ENCODE data around the gene SERPINE3.

- TF ChIP-seq EZH2phosphoT487 (IDR thresholded peaks at IDR 0.05; ENCODE audit: unreplicated experiment) (no peak), EZH2 (IDR thresholded peaks at IDR 0.05; ENCODE audit: low read depth, unreplicated experiment) (no peak), REST (IDR thresholded peaks at IDR 0.05; ENCODE audit: unreplicated experiment) (no peak), POLR2AphosphoS5 (IDR thresholded peaks at IDR 0.05; ENCODE audit: low read depth) (no peak), NANOG (IDR thresholded peaks at IDR 0.05; ENCODE audit: borderline replicate concordance) (no peak), ETS1 (IDR thresholded peaks at IDR 0.05) (no peak), JUNB (IDR thresholded peaks at IDR 0.05; ENCODE audit: unreplicated experiment) (no peak), CREB1 (CRISPR knock-in tag; IDR thresholded peaks at IDR 0.05; ENCODE audit: low read depth) (no peak)
- TF ChIP-seq, protein P1, sequence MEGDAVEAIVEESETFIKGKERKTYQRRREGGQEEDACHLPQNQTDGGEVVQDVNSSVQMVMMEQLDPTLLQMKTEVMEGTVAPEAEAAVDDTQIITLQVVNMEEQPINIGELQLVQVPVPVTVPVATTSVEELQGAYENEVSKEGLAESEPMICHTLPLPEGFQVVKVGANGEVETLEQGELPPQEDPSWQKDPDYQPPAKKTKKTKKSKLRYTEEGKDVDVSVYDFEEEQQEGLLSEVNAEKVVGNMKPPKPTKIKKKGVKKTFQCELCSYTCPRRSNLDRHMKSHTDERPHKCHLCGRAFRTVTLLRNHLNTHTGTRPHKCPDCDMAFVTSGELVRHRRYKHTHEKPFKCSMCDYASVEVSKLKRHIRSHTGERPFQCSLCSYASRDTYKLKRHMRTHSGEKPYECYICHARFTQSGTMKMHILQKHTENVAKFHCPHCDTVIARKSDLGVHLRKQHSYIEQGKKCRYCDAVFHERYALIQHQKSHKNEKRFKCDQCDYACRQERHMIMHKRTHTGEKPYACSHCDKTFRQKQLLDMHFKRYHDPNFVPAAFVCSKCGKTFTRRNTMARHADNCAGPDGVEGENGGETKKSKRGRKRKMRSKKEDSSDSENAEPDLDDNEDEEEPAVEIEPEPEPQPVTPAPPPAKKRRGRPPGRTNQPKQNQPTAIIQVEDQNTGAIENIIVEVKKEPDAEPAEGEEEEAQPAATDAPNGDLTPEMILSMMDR (conservative IDR thresholded peaks at IDR 0.05; ENCODE audit: low read depth in 2 of 2): no peak
Measured at GRCh38 chr13:51333421-51333820, 6.1 kb upstream of the SERPINE3 start.
